AG09309 (cell line): ENCODE results near the gene GALNT10.

Experiments
- DNase-seq: peaks from one replicate; pipeline ENCODE4 v3.0.0-alpha.2; 2010; ENCODE audit warnings: low read depth
- H3K4me3 ChIP-seq: 2 replicates; pipeline ENCODE4 v1.5.1; 2011; ENCODE audit warnings: mild to moderate bottlenecking, low read depth, low read length, moderate library complexity; ENCODE audit not compliant: control insufficient read depth
- CTCF ChIP-seq: IDR thresholded peaks from 2 replicates; pipeline ENCODE4 v1.5.1; 2011; ENCODE audit warnings: mild to moderate bottlenecking, low read depth, low read length, inconsistent platforms; ENCODE audit not compliant: insufficient read depth, control insufficient read depth; ENCODE audit errors: missing control alignments

Gene GALNT10

DNA sequence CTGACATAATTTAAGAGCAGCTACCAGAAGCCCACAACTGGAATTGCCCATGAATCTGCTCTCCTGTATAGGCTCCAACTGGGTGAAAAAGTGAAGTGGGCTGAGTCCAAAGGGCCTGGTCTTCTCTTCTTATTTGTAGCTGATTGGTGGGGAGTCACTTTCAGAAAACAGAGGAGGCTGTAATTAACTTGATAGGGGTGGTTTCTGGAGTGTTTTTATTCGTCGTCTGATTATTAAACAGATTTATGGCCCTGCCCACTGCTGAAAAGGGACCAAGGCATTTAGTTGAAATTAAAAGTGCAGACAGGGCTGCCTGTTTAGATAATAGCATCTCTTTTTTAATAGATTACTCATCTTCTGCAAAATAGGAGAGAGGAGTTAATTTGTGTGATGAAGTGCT is 174.2 kb downstream of the GALNT10 start:
- H3K4me3 ChIP-seq, result no peak overlapping the region
- no peak for DNase-seq
- TF ChIP-seq CTCF, result no peak

DNA sequence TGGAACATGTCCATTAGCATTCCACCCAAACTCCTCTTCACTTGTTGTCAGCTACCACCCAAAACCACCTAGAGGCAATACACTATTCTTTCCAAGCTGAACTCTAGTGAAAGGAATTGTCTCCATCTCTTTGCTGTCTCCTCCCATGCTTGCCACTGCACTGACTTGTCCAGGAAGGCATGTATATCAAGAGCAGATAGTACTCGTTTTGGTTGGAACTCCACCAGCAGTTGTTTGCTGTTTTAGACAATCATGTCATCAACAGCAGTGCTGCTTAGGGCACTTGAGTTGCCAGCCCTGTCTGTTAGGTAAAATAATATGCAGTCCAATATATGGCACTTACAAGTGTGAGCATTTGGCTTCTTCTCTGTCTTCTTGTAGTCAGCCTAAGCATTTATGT is 175.3 kb downstream of the GALNT10 start:
- H3K4me3 ChIP-seq, result no peak overlapping the region
- DNase-seq, result no peak
- TF ChIP-seq CTCF, result no peak

DNA sequence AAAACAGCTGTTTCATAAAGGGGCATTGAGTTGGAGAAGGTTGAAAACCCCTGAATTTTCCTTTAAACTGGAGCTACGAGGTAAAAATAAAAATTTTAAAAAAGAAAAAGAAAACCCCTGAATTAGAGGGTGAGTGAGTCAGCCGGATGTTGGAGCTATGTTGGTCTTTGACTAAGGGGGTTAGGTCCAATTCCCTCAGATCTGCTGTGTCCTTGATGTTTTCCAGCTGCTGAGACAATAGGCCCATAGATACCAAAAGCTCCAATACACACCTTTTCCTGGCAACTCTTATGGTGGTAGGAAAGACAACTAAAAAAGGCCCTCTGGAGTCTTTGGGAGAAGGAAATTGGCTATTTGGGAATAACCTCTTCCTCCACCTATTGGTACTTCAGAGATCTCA is 175.8 kb downstream of the GALNT10 start:
- H3K4me3 ChIP-seq, result no peak overlapping the region
- TF ChIP-seq CTCF, result no peak
- DNase-seq, result no peak

GRCh38 chr5:154367101-154367500 is 176.6 kb downstream of the GALNT10 start:
- H3K4me3 ChIP-seq, result no peak overlapping the region
- TF ChIP-seq CTCF, result no peak
- DNase-seq, result no peak

- DNase-seq, result peak; percentile 90
- no peak overlapping the region for H3K4me3 ChIP-seq
- no peak for TF ChIP-seq CTCF
Measured at GRCh38 chr5:154368041-154368800, 177.7 kb downstream of the GALNT10 start.

DNA sequence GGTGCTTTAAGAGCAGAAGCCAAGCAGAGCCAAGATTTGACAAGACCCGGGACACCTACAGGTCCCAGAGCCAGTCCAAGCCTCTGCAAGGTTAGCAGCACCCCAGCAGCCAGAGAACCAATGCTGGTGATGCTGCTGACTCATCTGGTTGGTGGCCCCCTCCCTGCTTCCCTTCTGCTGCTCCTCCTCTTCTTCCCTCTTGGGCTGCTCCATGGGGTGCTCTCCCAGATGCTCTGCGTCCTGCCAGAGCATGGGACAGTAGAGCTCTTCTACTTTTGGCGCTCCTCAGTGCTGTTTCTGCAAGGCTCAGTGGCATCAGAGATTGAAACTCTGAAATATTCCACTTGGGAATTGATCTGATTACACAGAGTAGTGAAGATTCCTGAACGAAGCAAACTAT is 179.1 kb downstream of the GALNT10 start:
- no peak for TF ChIP-seq CTCF
- no peak overlapping the region for H3K4me3 ChIP-seq
- DNase-seq, result no peak

DNA sequence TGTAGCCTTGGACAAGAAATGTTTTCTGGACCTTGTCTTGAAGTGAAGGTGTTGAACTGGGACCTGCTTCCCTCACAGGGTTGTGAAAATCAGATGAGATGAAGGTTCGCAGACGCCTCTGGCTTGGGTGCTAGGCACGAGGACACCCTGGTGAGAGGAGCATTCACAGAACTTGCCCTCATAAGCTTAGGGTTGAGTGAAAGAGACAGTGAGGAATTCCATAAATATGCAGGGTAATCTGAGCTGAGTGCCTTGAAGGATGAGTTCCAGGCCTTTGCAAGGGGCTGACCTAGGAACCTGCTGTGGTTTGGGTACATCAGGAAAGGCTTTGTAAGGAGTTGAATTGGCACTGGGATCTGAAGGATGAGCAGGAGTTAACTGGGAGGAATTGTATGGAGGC is 179.6 kb downstream of the GALNT10 start:
- TF ChIP-seq CTCF, result no peak
- DNase-seq, result no peak
- no peak overlapping the region for H3K4me3 ChIP-seq
